DND-41 (cell line): ENCODE measurements around the gene RNF114.

Source experiments
- ATAC-seq: fragments of 200-7000 bp; cut with Tn5 transposase; 3 replicates; pipeline ENCODE4 v1.9.1; 2021; ENCODE audit warnings: low read depth; ENCODE audit not compliant: insufficient read depth
- DNase-seq: peaks from one replicate; pipeline ENCODE4 v3.0.0-alpha.2; 2020
- H2AFZ ChIP-seq: 2 replicates; pipeline ENCODE4 v1.6.0; 2012; ENCODE audit warnings: low read depth, low read length
- H3K27ac ChIP-seq: 2 replicates; pipeline ENCODE4 v1.5.1; 2012; ENCODE audit warnings: low read length, inconsistent platforms
- H3K27me3 ChIP-seq: fragments of 200-600 bp; sonication (generic); 2 replicates; pipeline ENCODE4 v1.6.0; 2012; ENCODE audit warnings: low read length, mild to moderate bottlenecking, inconsistent platforms; ENCODE audit not compliant: insufficient read depth, poor library complexity
- H3K36me3 ChIP-seq: 2 replicates; pipeline ENCODE4 v1.5.1; 2012; ENCODE audit warnings: low read length, inconsistent platforms; ENCODE audit not compliant: insufficient read depth
- H3K4me1 ChIP-seq: 2 replicates; pipeline ENCODE4 v1.5.1; 2012; ENCODE audit warnings: mild to moderate bottlenecking, low read length; ENCODE audit not compliant: insufficient read depth
- H3K4me2 ChIP-seq: 2 replicates; pipeline ENCODE4 v1.6.0; 2012; ENCODE audit warnings: mild to moderate bottlenecking, moderate library complexity, low read length, inconsistent platforms; ENCODE audit not compliant: insufficient read depth
- H3K4me3 ChIP-seq, 2 experiments: fragments of 200-600 bp in 1 of 2; shearing (Covaris generic) in 1 of 2; 2 replicates each; pipeline ENCODE4 v1.5.1; 2012 to 2016; ENCODE audit warnings: inconsistent platforms in 2 of 2, low read length in 2 of 2, mild to moderate bottlenecking in 2 of 2, low read depth in 1 of 2, moderate library complexity in 1 of 2
- H3K79me2 ChIP-seq: 2 replicates; pipeline ENCODE4 v1.6.0; 2012; ENCODE audit warnings: low read length, inconsistent platforms; ENCODE audit not compliant: insufficient read depth
- H3K9ac ChIP-seq: 2 replicates; pipeline ENCODE4 v1.6.0; 2012; ENCODE audit warnings: low read depth, mild to moderate bottlenecking, inconsistent platforms, low read length, moderate library complexity
- H3K9me3 ChIP-seq: 2 replicates; pipeline ENCODE4 v1.5.1; 2012; ENCODE audit warnings: low read length, moderate library complexity, mild to moderate bottlenecking, inconsistent platforms; ENCODE audit not compliant: insufficient read depth, severe bottlenecking
- H4K20me1 ChIP-seq: 2 replicates; pipeline ENCODE4 v1.6.0; 2012; ENCODE audit warnings: low read length; ENCODE audit not compliant: insufficient read depth
- EZH2 ChIP-seq: IDR thresholded peaks from 3 replicates; pipeline ENCODE4 v1.6.1; 2012; ENCODE audit warnings: borderline replicate concordance, low read depth, mild to moderate bottlenecking, moderate library complexity, low read length, inconsistent platforms; ENCODE audit not compliant: severe bottlenecking
- TF ChIP-seq, protein P1 (sequence below): IDR thresholded peaks from 2 replicates; pipeline ENCODE4 v1.5.1; 2012; ENCODE audit warnings: borderline replicate concordance, low read length, moderate library complexity, mild to moderate bottlenecking; ENCODE audit not compliant: poor library complexity, severe bottlenecking; ENCODE audit errors: extremely low read depth

RNF114 gene

DNA sequence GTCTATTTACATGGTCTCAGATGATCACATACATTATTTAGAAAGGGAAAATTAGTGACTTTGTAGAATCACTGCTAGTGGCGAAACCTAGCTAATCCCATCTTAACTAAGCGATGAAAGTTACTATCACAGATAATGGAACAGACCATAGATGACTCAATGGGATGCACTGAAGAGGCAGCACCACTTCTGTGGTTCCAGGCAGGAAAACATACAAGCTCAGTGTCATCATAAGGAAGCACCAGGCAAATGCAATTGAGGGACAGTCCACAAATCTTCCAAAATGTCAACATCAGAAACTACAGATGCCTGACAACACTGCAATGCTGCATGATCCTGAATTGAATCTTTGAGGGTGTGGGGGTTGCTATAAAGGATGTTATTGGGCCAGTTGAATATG, 30.7 kb downstream of the RNF114 start:
- no peak overlapping the region for H3K4me2 ChIP-seq
- H3K36me3 ChIP-seq, result no peaks in the 10 kb centered on the region
- no peaks in the 10 kb centered on the region for H3K4me1 ChIP-seq
- no peaks in the 10 kb centered on the region for H3K79me2 ChIP-seq
- TF ChIP-seq EZH2, result no peak
- TF ChIP-seq, protein P1, sequence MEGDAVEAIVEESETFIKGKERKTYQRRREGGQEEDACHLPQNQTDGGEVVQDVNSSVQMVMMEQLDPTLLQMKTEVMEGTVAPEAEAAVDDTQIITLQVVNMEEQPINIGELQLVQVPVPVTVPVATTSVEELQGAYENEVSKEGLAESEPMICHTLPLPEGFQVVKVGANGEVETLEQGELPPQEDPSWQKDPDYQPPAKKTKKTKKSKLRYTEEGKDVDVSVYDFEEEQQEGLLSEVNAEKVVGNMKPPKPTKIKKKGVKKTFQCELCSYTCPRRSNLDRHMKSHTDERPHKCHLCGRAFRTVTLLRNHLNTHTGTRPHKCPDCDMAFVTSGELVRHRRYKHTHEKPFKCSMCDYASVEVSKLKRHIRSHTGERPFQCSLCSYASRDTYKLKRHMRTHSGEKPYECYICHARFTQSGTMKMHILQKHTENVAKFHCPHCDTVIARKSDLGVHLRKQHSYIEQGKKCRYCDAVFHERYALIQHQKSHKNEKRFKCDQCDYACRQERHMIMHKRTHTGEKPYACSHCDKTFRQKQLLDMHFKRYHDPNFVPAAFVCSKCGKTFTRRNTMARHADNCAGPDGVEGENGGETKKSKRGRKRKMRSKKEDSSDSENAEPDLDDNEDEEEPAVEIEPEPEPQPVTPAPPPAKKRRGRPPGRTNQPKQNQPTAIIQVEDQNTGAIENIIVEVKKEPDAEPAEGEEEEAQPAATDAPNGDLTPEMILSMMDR, result no peak
- no peak overlapping the region for H2AFZ ChIP-seq
- DNase-seq, result no peak
- no peak overlapping the region for H3K9ac ChIP-seq
- no peak overlapping the region for H3K4me3 ChIP-seq
- ATAC-seq, result no peak
- no peaks in the 10 kb centered on the region for H3K9me3 ChIP-seq
- H3K27me3 ChIP-seq, result no peaks in the 10 kb centered on the region
- no peak overlapping the region for H3K27ac ChIP-seq
- H4K20me1 ChIP-seq, result no peaks in the 10 kb centered on the region

DNA sequence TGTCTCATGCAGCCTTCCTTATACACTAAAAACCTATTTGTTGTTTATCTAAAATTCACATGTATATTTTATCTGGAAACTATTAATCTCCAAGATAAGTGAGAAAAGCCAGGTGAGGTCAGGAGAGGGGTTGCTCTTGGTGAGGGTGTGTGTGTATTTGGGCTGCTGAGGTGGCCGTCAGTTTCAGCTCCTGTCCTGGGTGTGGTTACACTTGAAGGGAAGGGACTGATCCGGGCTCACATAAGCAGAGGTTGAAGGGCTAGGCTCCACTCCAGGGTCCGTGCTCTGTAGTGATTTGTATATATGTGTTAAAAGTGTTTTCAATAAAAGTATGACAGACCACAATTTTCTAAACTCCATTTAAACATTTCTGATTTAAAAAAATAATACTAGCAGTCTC, 33.0 kb downstream of the RNF114 start:
- Histone ChIP-seq H3K4me3 (no peak overlapping the region), H3K4me1 (no peaks in the 10 kb centered on the region), H3K4me2 (no peak overlapping the region), H3K79me2 (no peaks in the 10 kb centered on the region), H3K36me3 (no peaks in the 10 kb centered on the region), H3K27me3 (no peaks in the 10 kb centered on the region), H4K20me1 (no peaks in the 10 kb centered on the region), H3K9ac (no peak overlapping the region), H2AFZ (no peak overlapping the region), H3K27ac (no peak overlapping the region), H3K9me3 (no peaks in the 10 kb centered on the region)
- no peak for TF ChIP-seq EZH2
- TF ChIP-seq, protein P1, result no peak
- DNase-seq (no peak), ATAC-seq (no peak)

DNA sequence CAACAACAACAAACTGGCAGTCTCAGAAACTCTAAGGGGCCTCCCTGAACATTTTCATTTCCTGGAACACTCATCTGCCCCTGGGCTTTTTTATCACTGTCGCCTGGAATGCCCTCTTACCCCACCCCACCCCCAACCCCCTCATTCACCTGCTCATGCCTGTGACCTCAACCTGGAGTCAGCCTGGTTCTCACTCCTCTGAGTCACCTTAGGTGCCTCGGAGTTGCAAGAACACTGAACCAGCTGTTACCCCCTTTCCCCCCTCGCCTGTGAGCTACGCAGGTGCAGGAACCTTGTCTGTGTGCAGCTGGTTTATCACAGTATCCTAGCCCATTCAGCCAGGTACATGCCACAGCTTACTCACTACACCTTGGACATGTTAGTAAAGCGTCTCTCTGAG, 33.7 kb downstream of the RNF114 start:
- ATAC-seq (no peak), DNase-seq (no peak)
- no peak overlapping the region for H3K4me2 ChIP-seq
- H3K4me3 ChIP-seq, result no peak overlapping the region
- no peaks in the 10 kb centered on the region for H3K27me3 ChIP-seq
- H3K79me2 ChIP-seq, result no peaks in the 10 kb centered on the region
- no peak overlapping the region for H3K9ac ChIP-seq
- TF ChIP-seq, protein P1, result no peak
- TF ChIP-seq EZH2, result no peak
- H2AFZ ChIP-seq, result no peak overlapping the region
- no peak overlapping the region for H3K27ac ChIP-seq
- no peaks in the 10 kb centered on the region for H3K4me1 ChIP-seq
- H4K20me1 ChIP-seq, result no peaks in the 10 kb centered on the region
- no peaks in the 10 kb centered on the region for H3K9me3 ChIP-seq
- H3K36me3 ChIP-seq, result no peaks in the 10 kb centered on the region

DNA sequence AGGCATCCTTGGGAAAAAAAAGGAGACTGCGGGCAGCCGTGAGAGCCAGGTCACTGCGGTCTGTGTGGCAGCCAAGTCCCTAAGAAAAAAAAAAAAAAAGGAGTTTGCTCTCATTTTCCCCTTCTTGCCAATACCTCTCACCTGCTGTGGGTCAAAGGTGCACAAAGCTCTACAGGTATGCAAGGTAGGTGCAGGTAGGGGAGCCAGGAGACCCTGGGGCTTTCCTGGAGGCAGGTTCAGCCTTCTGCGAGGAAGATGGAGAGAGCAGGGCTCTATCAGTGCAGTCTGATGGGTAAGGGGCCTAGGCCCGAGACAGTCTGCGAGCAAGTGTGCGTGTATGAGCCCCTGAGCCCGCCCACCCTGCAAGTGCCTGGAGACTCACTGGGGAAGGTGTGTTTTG, 34.3 kb downstream of the RNF114 start:
- DNase-seq, result no peak
- Histone ChIP-seq H3K4me2 (no peak overlapping the region), H3K4me1 (no peaks in the 10 kb centered on the region), H2AFZ (no peak overlapping the region), H3K27ac (no peak overlapping the region), H3K4me3 (no peak overlapping the region), H4K20me1 (no peaks in the 10 kb centered on the region), H3K36me3 (no peaks in the 10 kb centered on the region), H3K9me3 (no peaks in the 10 kb centered on the region), H3K9ac (no peak overlapping the region), H3K79me2 (no peaks in the 10 kb centered on the region), H3K27me3 (no peaks in the 10 kb centered on the region)
- ATAC-seq, result no peak
- TF ChIP-seq, protein P1, result no peak
- no peak for TF ChIP-seq EZH2
